Measurements from ENCODE around the gene MYO18A. TPM values are rescaled to one million over a fixed set of nuclear protein-coding genes. Genes with fewer than 3 reads are reported as not detected.
A peak's percentile ranks its signal among the peaks of the same experiment; 100 is the strongest.

MYO18A gene
- total RNA-seq, 1 donor from 2014 or later: 167 TPM

GRCh38 chr17:29124925-29125273 is 55.3 kb downstream of the MYO18A start:
- peak; percentile 44 for DNase-seq (ENCODE audit: low read depth)

GRCh38 chr17:29124135-29124924 is 55.9 kb downstream of the MYO18A start:
- peak; percentile 88 for DNase-seq (ENCODE audit: low read depth)

GRCh38 chr17:29123111-29123510 is 57.1 kb downstream of the MYO18A start:
- DNase-seq (ENCODE audit: low read depth): no peak

- DNase-seq (ENCODE audit: low read depth): no peak
Observed at GRCh38 chr17:29121442-29121841, 58.8 kb downstream of the MYO18A start.

GRCh38 chr17:29120433-29120832 is 59.8 kb downstream of the MYO18A start:
- no peak for DNase-seq (ENCODE audit: low read depth)

- DNase-seq (ENCODE audit: low read depth): peak; percentile 57
Observed at GRCh38 chr17:29119265-29119664, 60.9 kb downstream of the MYO18A start.

- DNase-seq (ENCODE audit: low read depth): peak; percentile 71
Observed at GRCh38 chr17:29116804-29117753, 63.1 kb downstream of the MYO18A start.

- DNase-seq (ENCODE audit: low read depth): peak; percentile 73
Observed at GRCh38 chr17:29115961-29116803, 64.0 kb downstream of the MYO18A start.

GRCh38 chr17:29115435-29115834 is 64.8 kb downstream of the MYO18A start:
- DNase-seq (ENCODE audit: low read depth): no peak

GRCh38 chr17:29114141-29114540 is 66.1 kb downstream of the MYO18A start:
- DNase-seq (ENCODE audit: low read depth): no peak

- DNase-seq (ENCODE audit: low read depth): peak; percentile 37
Observed at GRCh38 chr17:29113334-29113733, 66.9 kb downstream of the MYO18A start.

- peak; percentile 94 for DNase-seq (ENCODE audit: low read depth)
Observed at GRCh38 chr17:29112771-29113295, 67.4 kb downstream of the MYO18A start.

- DNase-seq (ENCODE audit: low read depth): peak; percentile 91
Observed at GRCh38 chr17:29111816-29112499, 68.2 kb downstream of the MYO18A start.

GRCh38 chr17:29110372-29110757 is 69.8 kb downstream of the MYO18A start:
- DNase-seq (ENCODE audit: low read depth): no peak

GRCh38 chr17:29109477-29110371 is 70.5 kb downstream of the MYO18A start:
- DNase-seq (ENCODE audit: low read depth): no peak

- DNase-seq (ENCODE audit: low read depth): no peak
Observed at GRCh38 chr17:29108823-29109476, 71.2 kb downstream of the MYO18A start.

GRCh38 chr17:29107933-29108822 is 72.0 kb downstream of the MYO18A start:
- no peak for DNase-seq (ENCODE audit: low read depth)

GRCh38 chr17:29107084-29107483 is 73.1 kb downstream of the MYO18A start:
- DNase-seq (ENCODE audit: low read depth): peak; percentile 89
